CD4-positive, alpha-beta T cell (primary cell): ENCODE measurements around the gene GALNT14. TPM values are rescaled to one million over a fixed set of nuclear protein-coding genes. Genes with fewer than 3 reads are reported as not detected.

ENCODE experiments used
- ATAC-seq: fragments of 200-7000 bp; cut with Tn5 transposase; one replicate; pipeline ENCODE4 v1.10.0; 2022; ENCODE audit warnings: mild to moderate bottlenecking; ENCODE audit not compliant: poor library complexity
- CTCF ChIA-PET: fragments of 350-600 bp; sonication (Branson Sonifier 250); formaldehyde crosslinking; loops from one replicate; lab custom pipeline; 2021; ENCODE audit warnings: antibody characterized with exemption, inconsistent platforms; lab: Charles Lee
- POLR2A ChIA-PET: fragments of 350-600 bp; sonication (Branson Sonifier 250); formaldehyde crosslinking; loops from one replicate; lab custom pipeline; 2021; ENCODE audit warnings: antibody characterized with exemption, inconsistent platforms; lab: Charles Lee
- DNase-seq, 14 experiments: peaks; one replicate each; pipeline ENCODE4 v3.0.0-alpha.2; 2013 to 2020; ENCODE audit warnings: mixed read lengths in 2 of 14
- H3K27ac ChIP-seq, 2 donors: one replicate each; pipeline versions ENCODE4 v1.5.1 to v1.7.0; 2013; ENCODE audit warnings: low read length in 2 of 2, low read depth in 1 of 2, mild to moderate bottlenecking in 1 of 2
- H3K27me3 ChIP-seq, 2 experiments: 1 replicate in 1 of 2; 2 replicates in 1 of 2; pipeline versions ENCODE4 v1.6.1 to v1.7.0; 2013; ENCODE audit warnings: low read length in 2 of 2, control low read depth in 1 of 2, mild to moderate bottlenecking in 1 of 2, moderate library complexity in 1 of 2; ENCODE audit not compliant: insufficient read depth in 2 of 2, control insufficient read depth in 1 of 2
- H3K36me3 ChIP-seq: one replicate; pipeline ENCODE4 v1.6.1; 2013; ENCODE audit warnings: low read length, control low read depth; ENCODE audit not compliant: insufficient read depth
- H3K4me1 ChIP-seq: one replicate; pipeline ENCODE4 v1.6.1; 2013; ENCODE audit warnings: low read length, control low read depth; ENCODE audit not compliant: insufficient read depth
- H3K4me3 ChIP-seq: one replicate; pipeline ENCODE4 v1.5.1; 2013; ENCODE audit warnings: mild to moderate bottlenecking, low read length, moderate library complexity
- H3K9me3 ChIP-seq, 2 experiments: 1 replicate in 1 of 2; 2 replicates in 1 of 2; pipeline versions ENCODE4 v1.6.1 to v1.7.0; 2013; ENCODE audit warnings: low read length in 2 of 2, mild to moderate bottlenecking in 2 of 2, control low read depth in 1 of 2, moderate library complexity in 1 of 2; ENCODE audit not compliant: control insufficient read depth in 1 of 2, insufficient read depth in 1 of 2
- H3K27ac Mint-ChIP-seq: one replicate; pipeline ENCODE4 v1.8.0; 2020; ENCODE audit warnings: mixed read lengths
- H3K27me3 Mint-ChIP-seq: one replicate; pipeline ENCODE4 v1.8.0; 2021; ENCODE audit warnings: mixed read lengths
- H3K36me3 Mint-ChIP-seq: one replicate; pipeline ENCODE4 v1.8.0; 2021; ENCODE audit warnings: low read depth, mixed read lengths
- H3K4me1 Mint-ChIP-seq: one replicate; pipeline ENCODE4 v1.8.0; 2021; ENCODE audit warnings: low read depth, mixed read lengths
- H3K4me3 Mint-ChIP-seq: one replicate; pipeline ENCODE4 v1.8.0; 2020; ENCODE audit warnings: mild to moderate bottlenecking, mixed read lengths
- H3K9me3 Mint-ChIP-seq: one replicate; pipeline ENCODE4 v1.8.0; 2020; ENCODE audit warnings: mixed read lengths
- CTCF ChIP-seq: fragments of 200-600 bp; IDR thresholded peaks from one replicate; pipeline ENCODE4 v1.8.0; 2022; ENCODE audit warnings: antibody characterized with exemption, mild to moderate bottlenecking
- intact Hi-C, 2 experiments: fragments of 100-400 bp; cut with DNase I in 1 of 2; cut with micrococcal nuclease in 1 of 2; formaldehyde crosslinking; loops; one replicate each; pipeline versions ENCODE4 v1.15.1 to v1.9.0; 2023 to 2025; cut with DNase I, micrococcal nuclease
- total RNA-seq, 174 experiments: library from RNA in 2 of 174; stranded (reverse) in 2 of 174; gene quantifications; one replicate each; pipeline ENCODE4 v1.2.3 and lab custom pipeline; 2021 to 2026

The GALNT14 gene
- total RNA-seq, 2 experiments from 2014 or later = not detected

GRCh38 chr2:30867385-30867784 lies 270.9 kb downstream of the GALNT14 start:
- Histone ChIP-seq H3K4me3 (no peak overlapping the region), H3K9me3 (no peaks in the 10 kb centered on the region), H3K27ac (no peak overlapping the region), H3K4me1 (peaks cover 3% of the 10 kb centered on the region), H3K36me3 (no peaks in the 10 kb centered on the region), H3K27me3 (peaks cover 2 to 10% of the 10 kb centered on the region in 2 experiments)
- H3K36me3 Mint-ChIP-seq = no peaks in the 10 kb centered on the region
- no peak for TF ChIP-seq CTCF
- H3K9me3 Mint-ChIP-seq = no peaks in the 10 kb centered on the region
- ChIA-PET CTCF (no interaction called here), POLR2A (no interaction called here)
- no peak for ATAC-seq
- intact Hi-C loops = no loop called here
- no peak overlapping the region for H3K4me3 Mint-ChIP-seq
- no peak for DNase-seq
- no peak overlapping the region for H3K27ac Mint-ChIP-seq
- H3K27me3 Mint-ChIP-seq = peaks cover 21% of the 10 kb centered on the region
- H3K4me1 Mint-ChIP-seq = peaks cover 12% of the 10 kb centered on the region

- Mint-ChIP-seq H3K27ac (no peak overlapping the region), H3K36me3 (no peaks in the 10 kb centered on the region), H3K4me3 (no peak overlapping the region), H3K27me3 (peaks cover 21% of the 10 kb centered on the region), H3K9me3 (no peaks in the 10 kb centered on the region), H3K4me1 (peaks cover 12% of the 10 kb centered on the region)
- POLR2A ChIA-PET = no interaction called here
- intact Hi-C loops = no loop called here
- no peak for TF ChIP-seq CTCF
- Histone ChIP-seq H3K9me3 (no peaks in the 10 kb centered on the region), H3K27ac (no peak overlapping the region), H3K27me3 (peaks cover 0 to 10% of the 10 kb centered on the region in 2 experiments), H3K36me3 (no peaks in the 10 kb centered on the region), H3K4me1 (peaks cover 3% of the 10 kb centered on the region), H3K4me3 (no peak overlapping the region)
- CTCF ChIA-PET = no interaction called here
- DNase-seq (peak in 2 of 14 experiments; percentile 0 to 9), ATAC-seq (no peak)
Measured at GRCh38 chr2:30866974-30867373, 271.3 kb downstream of the GALNT14 start.

- no peaks in the 10 kb centered on the region for H3K36me3 ChIP-seq
- POLR2A ChIA-PET = no interaction called here
Measured at GRCh38 chr2:30865892-30866681, 272.2 kb downstream of the GALNT14 start.

More at GRCh38 chr2:30865892-30866681, 272.2 kb downstream of the GALNT14 start:
- TF ChIP-seq CTCF = no peak
- H3K4me1 ChIP-seq = peaks cover 3% of the 10 kb centered on the region
- DNase-seq = no peak
- H3K4me3 Mint-ChIP-seq = no peak overlapping the region
- ATAC-seq = no peak
- H3K9me3 ChIP-seq = no peaks in the 10 kb centered on the region
- CTCF ChIA-PET = no interaction called here
- H3K27ac Mint-ChIP-seq = no peak overlapping the region
- H3K27ac ChIP-seq = no peak overlapping the region
- no peak overlapping the region for H3K4me3 ChIP-seq
- peaks cover 17% of the 10 kb centered on the region for H3K27me3 Mint-ChIP-seq
- intact Hi-C loops = no loop called here
- H3K36me3 Mint-ChIP-seq = no peaks in the 10 kb centered on the region
- peaks cover 0 to 10% of the 10 kb centered on the region in 2 experiments for H3K27me3 ChIP-seq
- H3K4me1 Mint-ChIP-seq = peaks cover 12% of the 10 kb centered on the region
- no peaks in the 10 kb centered on the region for H3K9me3 Mint-ChIP-seq
